ENCODE results near the gene MPIG6B. TPM values are rescaled to one million over a fixed set of nuclear protein-coding genes. Genes with fewer than 3 reads are reported as not detected.

MPIG6B gene
- total RNA-seq, 1 experiment from 2014 or later, result not detected

GRCh38 chr6:31715022-31715958 lies 7.9 kb upstream of the MPIG6B start, which contains the start of gene LY6G6D:
LY6G6D (plus strand) TSS chr6:31715348; CDS start chr6:31715356, 8 bp downstream.
- Histone ChIP-seq H3K23me2 (ENCODE audit: insufficient read length, low read depth, low read length, poor library complexity, severe bottlenecking) (no peaks in the 10 kb centered on the region), H3K18ac (ENCODE audit: insufficient read length, low read depth, low read length) (no peak within 1 kb of the TSS), H3K23ac (ENCODE audit: insufficient read length, low read depth, low read length) (no peak within 1 kb of the TSS), H3K79me2 (ENCODE audit: insufficient read depth, low read length) (no peaks in the 10 kb centered on the region), H2BK12ac (ENCODE audit: insufficient read length, low read depth, low read length) (no peak within 1 kb of the TSS), H4K5ac (ENCODE audit: insufficient read length, low read depth, low read length) (no peak within 1 kb of the TSS), H2BK15ac (ENCODE audit: low read depth, low read length) (no peak within 1 kb of the TSS), H3K14ac (ENCODE audit: insufficient read depth, low read length) (no peak within 1 kb of the TSS), H3K4me1 (ENCODE audit: insufficient read depth, low read length) (peaks cover 10% of the 10 kb centered on the region; the same call in 1 of the 2 replicates), H3K4ac (ENCODE audit: low read depth, low read length) (no peak within 1 kb of the TSS), H3K27me3 (ENCODE audit: insufficient read depth, low read length) (no peaks in the 10 kb centered on the region), H3T11ph (ENCODE audit: low read length) (no peak within 1 kb of the TSS), H2BK120ac (ENCODE audit: low read depth, low read length, poor library complexity, severe bottlenecking) (no peak within 1 kb of the TSS), H3K79me1 (ENCODE audit: insufficient read depth, low read depth, low read length, poor library complexity, severe bottlenecking) (no peaks in the 10 kb centered on the region), H3K9ac (ENCODE audit: extremely low read depth, insufficient read length, low read length) (no peak within 1 kb of the TSS), H2BK20ac (ENCODE audit: low read depth, low read length, poor library complexity, severe bottlenecking) (no peak within 1 kb of the TSS), H2BK5ac (ENCODE audit: insufficient read length, low read length) (no peak within 1 kb of the TSS), H4K20me1 (ENCODE audit: control insufficient read depth, insufficient read depth, insufficient read length) (no peaks in the 10 kb centered on the region), H4K8ac (replicated peaks; ENCODE audit: insufficient read length, low read depth, low read length) (no peak within 1 kb of the TSS), H3K56ac (ENCODE audit: insufficient read length, low read depth, low read length) (no peak within 1 kb of the TSS), H2AK5ac (ENCODE audit: insufficient read length, low read length) (no peak within 1 kb of the TSS), H3K9me3 (ENCODE audit: control insufficient read depth, low read depth, low read length) (no peaks in the 10 kb centered on the region), H4K91ac (ENCODE audit: insufficient read length, low read depth, low read length) (no peak within 1 kb of the TSS), H2AFZ (ENCODE audit: low read length) (no peak within 1 kb of the TSS), H3K4me2 (ENCODE audit: insufficient read depth, insufficient read length, low read length) (no peak within 1 kb of the TSS), H3K27ac (ENCODE audit: insufficient read length, low read depth, low read length) (no peak within 1 kb of the TSS)
- Mint-ChIP-seq H3K36me3 (ENCODE audit: insufficient read depth in 1 of 3, low read depth in 3 of 3) (no peaks in the 10 kb centered on the region), H3K4me1 (peaks cover 50 to 63% of the 10 kb centered on the region in 2 experiments), H3K27me3 (ENCODE audit: low read depth) (peaks cover 8% of the 10 kb centered on the region), H3K4me3 (peak within 1 kb of the TSS in 1 of 2 experiments; percentile 60; a peak in 3 of 5 replicates), H3K9me3 (no peaks in the 10 kb centered on the region), H3K27ac (peak within 1 kb of the TSS; percentile 81 to 95 (median 81))
- no CpG with 5 or more reads among the region's 16 CpGs for WGBS (ENCODE audit: extremely low coverage, insufficient read length, low lambda C conversion rate)
- DNase-seq, result peak; percentile 44
- TF ChIP-seq CTCF (conservative IDR thresholded peaks at IDR 0.05), result no peak
